Measurements from ENCODE around the gene NUDT3. TPM values are rescaled to one million over a fixed set of nuclear protein-coding genes. Genes with fewer than 3 reads are reported as not detected.

NUDT3 gene
- total RNA-seq, 2 donors from 2014 or later = 28.9 to 30.8 TPM

- Histone ChIP-seq H3K9me3 (no peaks in the 10 kb centered on the region), H3K4me1 (replicated peaks) (peaks cover 4% of the 10 kb centered on the region), H3K27me3 (replicated peaks; ENCODE audit: insufficient read depth) (no peaks in the 10 kb centered on the region), H3K36me3 (no peaks in the 10 kb centered on the region), H3K4me3 (no peak overlapping the region), H3K27ac (no peak overlapping the region)
- intact Hi-C loops (cut with DNase I) = loop anchor here (10.0 kb wide), 1 partner anchor 46 kb away; no protein-coding TSS in a partner anchor
- WGBS = 82% methylated on average over 1 of the region's 1 CpG
- no peak for DNase-seq (ENCODE audit: low spot score)
- TF ChIP-seq POLR2A (IDR thresholded peaks at IDR 0.05) (no peak), CTCF (IDR thresholded peaks at IDR 0.05) (no peak), POLR2AphosphoS5 (IDR thresholded peaks at IDR 0.05) (no peak)
Observed at GRCh38 chr6:34338811-34339210, 53.7 kb downstream of the NUDT3 start.

GRCh38 chr6:34338377-34338776 lies 54.1 kb downstream of the NUDT3 start:
- 34% methylated on average over 3 of the region's 3 CpGs for WGBS
- no peaks in the 10 kb centered on the region for H3K27me3 ChIP-seq (replicated peaks; ENCODE audit: insufficient read depth)
- peaks cover 4% of the 10 kb centered on the region for H3K4me1 ChIP-seq (replicated peaks)
- DNase-seq (ENCODE audit: low spot score) = no peak
- H3K9me3 ChIP-seq = no peaks in the 10 kb centered on the region
- H3K36me3 ChIP-seq = no peaks in the 10 kb centered on the region
- H3K4me3 ChIP-seq = no peak overlapping the region
- no peak overlapping the region for H3K27ac ChIP-seq
- intact Hi-C loops (cut with DNase I) = loop anchor here (10.0 kb wide), 1 partner anchor 46 kb away; no protein-coding TSS in a partner anchor
- TF ChIP-seq POLR2AphosphoS5 (IDR thresholded peaks at IDR 0.05) = no peak
- no peak for TF ChIP-seq POLR2A (IDR thresholded peaks at IDR 0.05)
- TF ChIP-seq CTCF (IDR thresholded peaks at IDR 0.05) = no peak

- 62% methylated on average over 3 of the region's 3 CpGs for WGBS
- no peak for DNase-seq (ENCODE audit: low spot score)
Observed at GRCh38 chr6:34334796-34335416, 57.6 kb downstream of the NUDT3 start.

GRCh38 chr6:34333858-34334257 lies 58.6 kb downstream of the NUDT3 start:
- intact Hi-C loops (cut with DNase I) = loop anchor here (10.0 kb wide), 1 partner anchor 51 kb away; no protein-coding TSS in a partner anchor
- WGBS = 86% methylated on average over 6 of the region's 6 CpGs
- H3K4me1 ChIP-seq (replicated peaks) = no peaks in the 10 kb centered on the region

More at GRCh38 chr6:34334796-34335416, 57.6 kb downstream of the NUDT3 start:
- no peak overlapping the region for H3K27ac ChIP-seq
- no peak overlapping the region for H3K4me3 ChIP-seq
- H3K36me3 ChIP-seq = no peaks in the 10 kb centered on the region
- no peaks in the 10 kb centered on the region for H3K27me3 ChIP-seq (replicated peaks; ENCODE audit: insufficient read depth)
- H3K4me1 ChIP-seq (replicated peaks) = no peaks in the 10 kb centered on the region
- H3K9me3 ChIP-seq = no peaks in the 10 kb centered on the region
- TF ChIP-seq CTCF (IDR thresholded peaks at IDR 0.05) (no peak), POLR2AphosphoS5 (IDR thresholded peaks at IDR 0.05) (no peak), POLR2A (IDR thresholded peaks at IDR 0.05) (no peak)
- intact Hi-C loops (cut with DNase I) = loop anchor here (10.0 kb wide), 1 partner anchor 50 kb away; no protein-coding TSS in a partner anchor

More at GRCh38 chr6:34333858-34334257, 58.6 kb downstream of the NUDT3 start:
- H3K9me3 ChIP-seq = no peaks in the 10 kb centered on the region
- H3K4me3 ChIP-seq = no peak overlapping the region
- no peak overlapping the region for H3K27ac ChIP-seq
- no peaks in the 10 kb centered on the region for H3K27me3 ChIP-seq (replicated peaks; ENCODE audit: insufficient read depth)
- TF ChIP-seq POLR2AphosphoS5 (IDR thresholded peaks at IDR 0.05) (no peak), POLR2A (IDR thresholded peaks at IDR 0.05) (no peak), CTCF (IDR thresholded peaks at IDR 0.05) (no peak)
- DNase-seq (ENCODE audit: low spot score) = no peak
- no peaks in the 10 kb centered on the region for H3K36me3 ChIP-seq
